HEK293T (cell line): ENCODE data around the gene RBM38.

ENCODE experiments used
- BHLHE40 ChIP-seq: fragments of 450-650 bp; IDR thresholded peaks from 2 replicates; pipeline ENCODE4 v1.6.1; 2016; ENCODE audit warnings: mild to moderate bottlenecking, moderate library complexity, borderline replicate concordance
- ELF4 ChIP-seq: fragments of 450-650 bp; IDR thresholded peaks from 2 replicates; pipeline ENCODE4 v1.6.1; 2017; ENCODE audit warnings: antibody characterized with exemption
- FOXK2 ChIP-seq: fragments of 450-650 bp; IDR thresholded peaks from 2 replicates; pipeline ENCODE4 v1.6.1; 2016; ENCODE audit warnings: mild to moderate bottlenecking
- SP1 ChIP-seq: fragments of 450-650 bp; IDR thresholded peaks from 2 replicates; pipeline ENCODE4 v1.6.1; 2017
- TARDBP ChIP-seq: fragments of 450-650 bp; IDR thresholded peaks from 2 replicates; pipeline ENCODE4 v1.6.1; 2016

- TF ChIP-seq TARDBP: no peak
- TF ChIP-seq ELF4: no peak
- no peak for TF ChIP-seq SP1
- no peak for TF ChIP-seq FOXK2
- TF ChIP-seq BHLHE40: no peak
Measured at GRCh38 chr20:57414867-57415592, 23.8 kb downstream of the RBM38 start.
